ENCODE measurements around the gene SEC24A. TPM values are rescaled to one million over a fixed set of nuclear protein-coding genes. Genes with fewer than 3 reads are reported as not detected.
"Not testable (repeated sequence)": the region's sequence is repeated elsewhere in the genome, so short reads cannot be mapped to it uniquely, and the experiment has no call there.

The SEC24A gene
- polyA plus RNA-seq, 4 donors, result 18.9 to 24.1 (median 21.6) TPM

- DNase-seq (ENCODE audit: low read depth in 4 of 4, low spot score in 2 of 4), result no peak
Observed at GRCh38 chr5:134649163-134649835, 714 bp downstream of the SEC24A start.

GRCh38 chr5:134650660-134651059, 2.1 kb downstream of the SEC24A start:
- DNase-seq (ENCODE audit: low read depth in 4 of 4, low spot score in 2 of 4), result not testable (repeated sequence)

GRCh38 chr5:134651531-134651930, 2.9 kb downstream of the SEC24A start:
- no peak for DNase-seq (ENCODE audit: low read depth in 4 of 4, low spot score in 2 of 4)

GRCh38 chr5:134656690-134657089, 8.1 kb downstream of the SEC24A start:
- DNase-seq (ENCODE audit: low read depth in 4 of 4, low spot score in 2 of 4), result no peak

- DNase-seq (ENCODE audit: low read depth in 4 of 4, low spot score in 2 of 4), result no peak
Observed at GRCh38 chr5:134659456-134659855, 10.9 kb downstream of the SEC24A start.

GRCh38 chr5:134659922-134660321, 11.3 kb downstream of the SEC24A start:
- no peak for DNase-seq (ENCODE audit: low read depth in 4 of 4, low spot score in 2 of 4)

- DNase-seq (ENCODE audit: low read depth in 4 of 4, low spot score in 2 of 4), result no peak
Observed at GRCh38 chr5:134662971-134663370, 14.4 kb downstream of the SEC24A start.

- no peak for DNase-seq (ENCODE audit: low read depth in 4 of 4, low spot score in 2 of 4)
Observed at GRCh38 chr5:134664448-134664847, 15.9 kb downstream of the SEC24A start.

GRCh38 chr5:134673546-134673945, 25.0 kb downstream of the SEC24A start:
- not testable (repeated sequence) for DNase-seq (ENCODE audit: low read depth in 4 of 4, low spot score in 2 of 4)

GRCh38 chr5:134677357-134677756, 28.8 kb downstream of the SEC24A start:
- DNase-seq (ENCODE audit: low read depth in 4 of 4, low spot score in 2 of 4), result not testable (repeated sequence)

GRCh38 chr5:134690144-134690543, 41.6 kb downstream of the SEC24A start:
- DNase-seq (ENCODE audit: low read depth in 4 of 4, low spot score in 2 of 4), result not testable (repeated sequence)

GRCh38 chr5:134692722-134693121, 44.1 kb downstream of the SEC24A start:
- no peak for DNase-seq (ENCODE audit: low read depth in 4 of 4, low spot score in 2 of 4)

GRCh38 chr5:134708301-134708700, 59.7 kb downstream of the SEC24A start:
- DNase-seq (ENCODE audit: low read depth in 4 of 4, low spot score in 2 of 4), result no peak

GRCh38 chr5:134714120-134714519, 65.5 kb downstream of the SEC24A start:
- DNase-seq (ENCODE audit: low read depth in 4 of 4, low spot score in 2 of 4), result no peak

- no peak for DNase-seq (ENCODE audit: low read depth in 4 of 4, low spot score in 2 of 4)
Observed at GRCh38 chr5:134714541-134714940, 66.0 kb downstream of the SEC24A start.

GRCh38 chr5:134715466-134715865, 66.9 kb downstream of the SEC24A start:
- DNase-seq (ENCODE audit: low read depth in 4 of 4, low spot score in 2 of 4), result not testable (repeated sequence)

GRCh38 chr5:134724872-134725271, 76.3 kb downstream of the SEC24A start:
- no peak for DNase-seq (ENCODE audit: low read depth in 4 of 4, low spot score in 2 of 4)

- no peak for DNase-seq (ENCODE audit: low read depth in 4 of 4, low spot score in 2 of 4)
Observed at GRCh38 chr5:134732819-134733218, 84.2 kb downstream of the SEC24A start.

- DNase-seq (ENCODE audit: low read depth in 4 of 4, low spot score in 2 of 4), result no peak
Observed at GRCh38 chr5:134735243-134735642, 86.7 kb downstream of the SEC24A start.

- DNase-seq (ENCODE audit: low read depth in 4 of 4, low spot score in 2 of 4), result no peak
Observed at GRCh38 chr5:134736173-134736812, 87.7 kb downstream of the SEC24A start.

- DNase-seq (ENCODE audit: low read depth in 4 of 4, low spot score in 2 of 4), result peak; percentile 88 to 98 (median 96)
Observed at GRCh38 chr5:134738133-134738962, 89.8 kb downstream of the SEC24A start, which contains the start of gene CAMLG. Gene CAMLG, plus strand, starts transcription at chr5:134738548. Its CDS starts 73 bp downstream, at chr5:134738621.
